GM10266 (cell line): ENCODE data around the gene OR1I1.
"Not testable (repeated sequence)": the region's sequence is repeated elsewhere in the genome, so short reads cannot be mapped to it uniquely, and the experiment has no call there.

Experiments used
- DNase-seq: peaks from one replicate; pipeline ENCODE4 v3.0.0; 2012; ENCODE audit errors: extremely low spot score
- CTCF ChIP-seq: IDR thresholded peaks from 2 replicates; pipeline ENCODE4 v1.5.1; 2012; ENCODE audit warnings: mild to moderate bottlenecking, low read depth; ENCODE audit not compliant: control insufficient read depth, insufficient read depth; ENCODE audit errors: missing control alignments

The OR1I1 gene

GRCh38 chr19:15047680-15048079 lies 34.3 kb upstream of the OR1I1 start:
- TF ChIP-seq CTCF = no peak
- no peak for DNase-seq

GRCh38 chr19:15048128-15048527 lies 33.9 kb upstream of the OR1I1 start:
- DNase-seq = no peak
- no peak for TF ChIP-seq CTCF

GRCh38 chr19:15048885-15049541 lies 33.0 kb upstream of the OR1I1 start, which contains the start of gene CASP14:
Gene CASP14 (plus strand): TSS chr19:15049480. CDS start chr19:15052252, 2,772 bp downstream.
- TF ChIP-seq CTCF = no peak
- DNase-seq = no peak

- no peak for DNase-seq
- no peak for TF ChIP-seq CTCF
These were observed 31.4 kb upstream of the OR1I1 start for GRCh38 chr19:15050639-15051038.

- no peak for DNase-seq
- no peak for TF ChIP-seq CTCF
These were observed 20.0 kb upstream of the OR1I1 start for GRCh38 chr19:15062036-15062435.

- DNase-seq = not testable (repeated sequence)
These were observed 11.6 kb upstream of the OR1I1 start for GRCh38 chr19:15070386-15070785.

GRCh38 chr19:15072930-15073647 lies 8.9 kb upstream of the OR1I1 start:
- no peak for TF ChIP-seq CTCF
- DNase-seq = no peak
